Naive thymus-derived CD4-positive, alpha-beta T cell (primary cell): ENCODE data around the gene PLBD2. TPM values are rescaled to one million over a fixed set of nuclear protein-coding genes. Genes with fewer than 3 reads are reported as not detected.

Experiments
- ATAC-seq: fragments of 150-1000 bp; cut with Tn5 transposase; 2 replicates; pipeline ENCODE4 v1.10.0; 2021; ENCODE audit warnings: mild to moderate bottlenecking, moderate library complexity
- CTCF ChIA-PET: fragments of 350-600 bp; sonication (Branson Sonifier 250); formaldehyde crosslinking; loops from one replicate; lab custom pipeline; 2021; ENCODE audit warnings: antibody characterized with exemption; lab: Charles Lee
- POLR2A ChIA-PET: fragments of 350-600 bp; sonication (Branson Sonifier 250); formaldehyde crosslinking; loops from one replicate; lab custom pipeline; 2021; ENCODE audit warnings: antibody characterized with exemption, inconsistent platforms; lab: Charles Lee
- DNase-seq, 9 donors: peaks; one replicate each; pipeline versions ENCODE4 v3.0.0 to v3.0.0-alpha.2; 2020 to 2022; ENCODE audit warnings: mixed read lengths in 1 of 9
- H3K27ac ChIP-seq: one replicate; pipeline ENCODE4 v1.7.0; 2013; ENCODE audit warnings: mild to moderate bottlenecking, low read depth, low read length, moderate library complexity
- H3K27me3 ChIP-seq, 2 donors: one replicate each; pipeline ENCODE4 v1.7.0; 2013; ENCODE audit warnings: low read length in 2 of 2, mild to moderate bottlenecking in 2 of 2, moderate library complexity in 2 of 2; ENCODE audit not compliant: control insufficient read depth in 2 of 2, insufficient read depth in 2 of 2
- H3K36me3 ChIP-seq, 3 experiments: 1 replicate in 2 of 3; 2 replicates in 1 of 3; pipeline ENCODE4 v1.7.0; 2013; ENCODE audit warnings: low read length in 3 of 3, mild to moderate bottlenecking in 3 of 3, moderate library complexity in 1 of 3; ENCODE audit not compliant: insufficient read depth in 3 of 3, control insufficient read depth in 2 of 3
- H3K4me1 ChIP-seq, 2 donors: one replicate each; pipeline ENCODE4 v1.7.0; 2013; ENCODE audit warnings: low read length in 2 of 2, mild to moderate bottlenecking in 2 of 2, moderate library complexity in 1 of 2; ENCODE audit not compliant: control insufficient read depth in 2 of 2, insufficient read depth in 2 of 2
- H3K4me3 ChIP-seq: 2 replicates; pipeline ENCODE4 v1.7.0; 2013; ENCODE audit warnings: mild to moderate bottlenecking, low read length
- H3K9me3 ChIP-seq, 3 experiments: 1 replicate in 2 of 3; 2 replicates in 1 of 3; pipeline ENCODE4 v1.7.0; 2013; ENCODE audit warnings: low read length in 3 of 3; ENCODE audit not compliant: control insufficient read depth in 2 of 3
- H3K27ac Mint-ChIP-seq, 9 donors: one replicate each; pipeline ENCODE4 v1.8.0; 2020 to 2022; ENCODE audit warnings: mixed read lengths in 9 of 9, mild to moderate bottlenecking in 8 of 9, moderate library complexity in 5 of 9, inconsistent platforms in 2 of 9
- H3K27me3 Mint-ChIP-seq, 5 donors: one replicate each; pipeline ENCODE4 v1.8.0; 2021 to 2022; ENCODE audit warnings: mixed read lengths in 5 of 5, mild to moderate bottlenecking in 1 of 5
- H3K36me3 Mint-ChIP-seq, 5 donors: one replicate each; pipeline ENCODE4 v1.8.0; 2020 to 2022; ENCODE audit warnings: mixed read lengths in 5 of 5, mild to moderate bottlenecking in 3 of 5, inconsistent platforms in 1 of 5
- H3K4me1 Mint-ChIP-seq, 7 donors: one replicate each; pipeline ENCODE4 v1.8.0; 2020 to 2022; ENCODE audit warnings: mixed read lengths in 7 of 7, mild to moderate bottlenecking in 3 of 7, inconsistent platforms in 1 of 7
- H3K4me3 Mint-ChIP-seq, 10 donors: one replicate each; pipeline ENCODE4 v1.8.0; 2020 to 2022; ENCODE audit warnings: mild to moderate bottlenecking in 10 of 10, mixed read lengths in 10 of 10, moderate library complexity in 6 of 10, inconsistent platforms in 2 of 10
- H3K9me3 Mint-ChIP-seq, 11 donors: one replicate each; pipeline ENCODE4 v1.8.0; 2020 to 2022; ENCODE audit warnings: mixed read lengths in 11 of 11, mild to moderate bottlenecking in 4 of 11, inconsistent platforms in 1 of 11, moderate library complexity in 1 of 11
- intact Hi-C, 2 donors: fragments of 100-400 bp; cut with micrococcal nuclease; formaldehyde crosslinking; loops; one replicate each; pipeline ENCODE4 v1.15.1; 2023
- polyA plus RNA-seq, 2 donors: library from polyadenylated mRNA; unstranded; fragments of 300-500 nt; fragmentation: Illumina TruSeq; gene quantifications; one replicate each; pipeline ENCODE4 v1.2.3, GENCODE V29; 2021
- total RNA-seq, 6 experiments: library from RNA in 5 of 6; stranded (reverse) in 5 of 6; gene quantifications; 1 replicate in 5 of 6; 2 replicates in 1 of 6; pipeline ENCODE4 v1.2.3 and lab custom pipeline; 2021 to 2026

Gene PLBD2
- total and polyA plus RNA-seq, 7 experiments from 2014 or later: 7.8 to 25.4 (median 13.3) TPM

DNA sequence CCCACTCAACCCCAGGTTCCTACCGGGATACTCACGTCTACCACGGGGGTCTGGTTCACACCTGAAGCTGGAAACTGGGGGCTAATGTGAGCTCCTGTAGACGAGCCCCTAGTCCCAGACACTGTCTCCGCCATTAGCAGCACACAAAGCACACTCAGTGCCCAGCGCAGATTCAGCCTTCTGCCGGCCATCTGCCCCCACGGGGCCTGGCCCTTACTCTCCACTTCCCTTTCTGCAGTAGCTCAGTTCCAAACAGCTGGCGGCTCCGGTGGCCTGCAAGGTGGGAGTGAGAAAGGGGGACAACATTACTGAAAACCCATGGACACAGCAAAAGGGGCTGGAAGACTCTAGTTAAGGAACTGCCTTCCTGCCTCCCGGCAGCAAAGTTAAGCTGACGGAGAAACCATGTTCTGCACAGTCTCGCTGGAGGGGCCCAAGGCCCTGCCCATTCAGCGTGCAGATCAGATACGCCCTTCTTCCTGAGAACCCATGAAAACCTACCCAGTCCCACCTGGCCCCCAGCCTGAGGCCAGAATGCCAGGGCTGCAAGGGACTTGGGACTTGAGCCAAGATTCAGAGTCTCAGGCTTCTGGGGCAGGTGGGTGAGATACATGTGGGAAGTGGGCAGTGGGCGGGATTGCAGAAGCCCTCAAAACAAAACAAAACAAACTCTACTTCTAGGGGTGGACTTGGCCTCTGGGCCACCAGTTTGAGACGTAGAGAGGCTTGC lies 25.5 kb upstream of the PLBD2 start:
- no peaks in the 10 kb centered on the region for H3K27me3 Mint-ChIP-seq
- ChIA-PET POLR2A (interaction anchor here (0.6 to 1.1 kb wide), 5 partner anchors 13 to 125 kb away, joined by 3 to 4 read pairs (median 3); no protein-coding TSS in a partner anchor), CTCF (no interaction called here)
- peaks cover 12 to 40% (median 24%) of the 10 kb centered on the region in 5 donors for H3K36me3 Mint-ChIP-seq
- peak overlapping the region in 8 of 9 donors; percentile 1 to 95 (median 72) for H3K27ac Mint-ChIP-seq
- no peak for ATAC-seq
- peak overlapping the region; percentile 45 to 100 (median 96) for H3K4me3 Mint-ChIP-seq
- H3K4me3 ChIP-seq: peak overlapping the region; percentile 86
- peaks cover 0 to 45% (median 7%) of the 10 kb centered on the region in 3 experiments for H3K36me3 ChIP-seq
- no peaks in the 10 kb centered on the region for H3K27me3 ChIP-seq
- H3K4me1 ChIP-seq: peaks cover 14 to 20% of the 10 kb centered on the region in 2 donors
- intact Hi-C loops: loop anchor here (5.0 to 10.0 kb wide), 5 partner anchors 89 to 632 kb away; partner anchors contain the start of genes DTX1 (in 1 of the 2), RBM19 (in 1 of the 2) and SDSL (in 1 of the 2)
- peaks cover 28 to 60% (median 51%) of the 10 kb centered on the region in 7 donors for H3K4me1 Mint-ChIP-seq
- peak overlapping the region; percentile 76 for H3K27ac ChIP-seq
- DNase-seq: no peak
- H3K9me3 Mint-ChIP-seq: peaks cover 0 to 2% (median 0%) of the 10 kb centered on the region in 11 donors
- H3K9me3 ChIP-seq: no peaks in the 10 kb centered on the region

DNA sequence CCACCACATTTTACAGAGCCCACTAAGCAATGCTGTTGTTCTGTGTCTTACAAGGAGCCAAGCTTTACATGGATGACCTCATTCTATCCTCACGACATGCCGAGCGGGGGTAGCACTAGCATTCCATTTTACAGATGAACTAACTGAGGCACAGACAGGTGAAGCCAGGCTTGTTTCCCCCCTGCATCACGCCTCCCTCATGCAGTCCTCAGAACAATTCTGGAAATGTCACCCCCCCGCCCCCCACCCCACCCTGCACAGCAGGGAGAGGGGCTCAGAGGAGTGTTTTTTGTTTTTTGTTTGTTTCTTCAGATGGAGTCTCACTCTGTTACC lies 25.0 kb upstream of the PLBD2 start:
- CTCF ChIA-PET: no interaction called here
- POLR2A ChIA-PET: no interaction called here
- peak overlapping the region in 8 of 9 donors; percentile 1 to 96 (median 90) for H3K27ac Mint-ChIP-seq

DNA sequence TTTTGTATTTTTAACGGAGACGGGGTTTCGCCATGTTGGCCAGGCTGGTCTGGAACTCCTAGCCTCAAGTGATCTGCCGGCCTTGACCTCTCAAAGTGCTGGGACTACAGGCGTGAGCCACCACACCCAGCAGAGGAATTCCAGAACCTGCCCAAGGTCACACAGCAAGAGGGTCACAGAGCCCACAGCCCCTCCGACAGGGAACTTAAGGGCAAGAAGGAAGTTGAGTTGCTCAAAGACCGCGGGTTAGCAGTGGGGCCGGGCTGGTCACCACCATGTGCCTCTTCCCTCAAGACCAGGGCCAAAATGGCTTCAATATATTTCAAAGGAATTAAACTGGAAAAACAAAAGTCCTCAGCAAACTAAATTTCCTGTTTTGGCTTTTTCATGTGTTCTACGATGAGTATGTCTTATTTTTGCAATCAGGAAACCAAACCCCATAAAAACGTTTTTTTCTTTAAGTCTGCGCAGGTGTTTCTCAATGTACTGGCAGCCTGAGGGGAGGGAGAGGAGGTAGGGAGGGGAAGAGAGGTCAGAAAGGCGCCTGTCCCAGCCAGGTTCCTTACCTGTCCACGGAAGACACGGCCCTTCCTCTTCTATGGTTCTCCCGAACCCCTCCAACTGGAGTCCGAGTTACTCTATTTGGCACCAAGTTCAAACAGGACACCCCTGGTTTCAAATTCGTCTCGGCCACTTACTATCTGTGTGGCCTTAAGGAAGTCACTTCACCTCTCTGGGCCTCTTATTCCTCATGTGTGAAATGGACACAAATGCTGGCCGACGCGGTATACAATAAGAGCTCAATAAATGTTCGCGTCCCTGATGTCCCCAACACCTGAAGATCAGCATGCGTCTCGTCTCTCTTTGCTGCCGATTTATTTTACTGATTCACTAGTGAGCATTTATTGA lies 24.3 kb upstream of the PLBD2 start:
- ATAC-seq (peak; percentile 28), DNase-seq (peak in 7 of 9 donors; percentile 36 to 63 (median 56))
- Histone ChIP-seq H3K27ac (peak overlapping the region; percentile 76), H3K27me3 (no peaks in the 10 kb centered on the region), H3K4me3 (peak overlapping the region; percentile 86), H3K9me3 (no peaks in the 10 kb centered on the region), H3K4me1 (peaks cover 14 to 20% of the 10 kb centered on the region in 2 donors), H3K36me3 (peaks cover 0 to 40% (median 4%) of the 10 kb centered on the region in 3 experiments)
- CTCF ChIA-PET: no interaction called here
- H3K36me3 Mint-ChIP-seq: peaks cover 12 to 32% (median 18%) of the 10 kb centered on the region in 5 donors
- POLR2A ChIA-PET: interaction anchor here (0.9 to 2.3 kb wide), 9 partner anchors 10 to 356 kb away, joined by 3 to 20 read pairs (median 3); partner anchors contain the start of genes DDX54, OAS2 and PLBD2
- intact Hi-C loops: loop anchor here (2.0 to 10.0 kb wide), 7 partner anchors 73 to 631 kb away; partner anchors contain the start of genes DDX54 (in 1 of the 2), DTX1 (in 1 of the 2), RBM19 (in 1 of the 2) and RITA1 (in 1 of the 2)
- H3K4me3 Mint-ChIP-seq: peak overlapping the region; percentile 92 to 100 (median 98)
- H3K27me3 Mint-ChIP-seq: no peaks in the 10 kb centered on the region
- H3K27ac Mint-ChIP-seq: peak overlapping the region; percentile 88 to 96 (median 91)
- peaks cover 25 to 49% (median 41%) of the 10 kb centered on the region in 7 donors for H3K4me1 Mint-ChIP-seq
- peaks cover 0 to 2% (median 0%) of the 10 kb centered on the region in 11 donors for H3K9me3 Mint-ChIP-seq

More for the DNA sequence above, 25.0 kb upstream of the PLBD2 start:
- peaks cover 0 to 45% (median 7%) of the 10 kb centered on the region in 3 experiments for H3K36me3 ChIP-seq
- Mint-ChIP-seq H3K4me1 (peaks cover 26 to 56% (median 47%) of the 10 kb centered on the region in 7 donors), H3K9me3 (peaks cover 0 to 2% (median 0%) of the 10 kb centered on the region in 11 donors), H3K4me3 (peak overlapping the region; percentile 92 to 100 (median 98)), H3K36me3 (peaks cover 12 to 37% (median 22%) of the 10 kb centered on the region in 5 donors), H3K27me3 (no peaks in the 10 kb centered on the region)
- no peaks in the 10 kb centered on the region for H3K9me3 ChIP-seq
- H3K4me1 ChIP-seq: peaks cover 14 to 20% of the 10 kb centered on the region in 2 donors
- intact Hi-C loops: loop anchor here (5.0 to 10.0 kb wide), 5 partner anchors 89 to 631 kb away; partner anchors contain the start of genes DTX1 (in 1 of the 2), RBM19 (in 1 of the 2) and SDSL (in 1 of the 2)
- H3K27ac ChIP-seq: peak overlapping the region; percentile 76
- ATAC-seq (no peak), DNase-seq (no peak)
- peak overlapping the region; percentile 86 for H3K4me3 ChIP-seq
- no peaks in the 10 kb centered on the region for H3K27me3 ChIP-seq

DNA sequence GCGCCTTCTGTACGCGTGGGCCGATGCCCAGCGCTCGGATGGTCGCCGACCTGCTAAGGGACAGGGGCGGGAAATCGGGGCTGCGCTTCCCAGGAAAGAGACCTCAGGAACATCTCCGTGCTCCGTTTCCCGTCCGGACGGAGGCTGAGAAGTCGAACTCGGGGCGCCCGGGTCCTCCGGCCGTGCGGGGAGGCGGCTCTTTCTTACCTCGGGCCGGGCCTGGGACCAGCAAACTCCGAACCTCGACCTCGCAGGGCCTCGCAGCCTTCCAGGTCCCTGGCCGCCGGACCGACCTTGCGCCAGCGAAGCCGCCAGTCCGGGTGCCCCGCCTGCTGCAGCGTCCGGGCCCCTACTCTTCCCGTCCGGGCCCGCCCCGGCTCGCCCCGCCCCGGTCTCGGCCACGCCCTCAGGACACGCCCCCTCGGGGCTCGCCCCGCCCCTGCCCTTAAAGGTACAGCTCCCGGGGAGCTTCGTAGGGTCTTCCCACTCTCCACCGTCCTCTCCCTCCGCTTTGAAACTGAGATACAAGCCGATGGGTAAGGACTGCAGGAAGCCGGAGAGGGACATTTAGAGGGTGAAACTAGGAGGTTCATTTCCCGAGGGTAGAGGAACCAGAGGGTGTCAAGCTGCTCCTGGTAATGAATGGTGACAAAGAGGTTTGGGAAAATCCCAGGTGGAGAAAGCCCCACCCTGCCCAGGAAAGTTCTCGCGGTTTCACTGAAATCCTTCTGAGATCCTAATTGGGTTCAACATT lies 23.4 kb upstream of the PLBD2 start, which contains the start of gene SLC8B1:
SLC8B1 (minus strand) TSS at position 324 of the 754 bp plus-strand sequence. CDS start 2,231 bp downstream, outside the sequence.
- intact Hi-C loops: loop anchor here (1.0 to 10.0 kb wide), 12 partner anchors 23 to 630 kb away; partner anchors contain the start of genes PLBD2 (in 2 of the 2), TPCN1 (in 2 of the 2), DDX54 (in 1 of the 2) and DTX1 (in 1 of the 2)
- peaks cover 0 to 2% (median 0%) of the 10 kb centered on the region in 11 donors for H3K9me3 Mint-ChIP-seq
- Histone ChIP-seq H3K9me3 (no peaks in the 10 kb centered on the region), H3K4me1 (peaks cover 14 to 18% of the 10 kb centered on the region in 2 donors), H3K27me3 (no peaks in the 10 kb centered on the region), H3K27ac (peak within 1 kb of the TSS; percentile 76), H3K36me3 (peaks cover 0 to 31% (median 1%) of the 10 kb centered on the region in 3 experiments), H3K4me3 (peak within 1 kb of the TSS; percentile 86)
- peaks cover 12 to 23% (median 14%) of the 10 kb centered on the region in 5 donors for H3K36me3 Mint-ChIP-seq
- DNase-seq: peak; percentile 68 to 96 (median 80)
- no peaks in the 10 kb centered on the region for H3K27me3 Mint-ChIP-seq
- H3K27ac Mint-ChIP-seq: peak within 1 kb of the TSS; percentile 88 to 96 (median 91)
- H3K4me3 Mint-ChIP-seq: peak within 1 kb of the TSS; percentile 92 to 100 (median 98)
- CTCF ChIA-PET: no interaction called here
- peak; percentile 100 for ATAC-seq
- POLR2A ChIA-PET: interaction anchor here (0.7 to 2.3 kb wide), 12 partner anchors 9 to 432 kb away, joined by 3 to 20 read pairs (median 3); partner anchors contain the start of genes DDX54, OAS2 and PLBD2
- H3K4me1 Mint-ChIP-seq: peaks cover 19 to 40% (median 34%) of the 10 kb centered on the region in 7 donors

DNA sequence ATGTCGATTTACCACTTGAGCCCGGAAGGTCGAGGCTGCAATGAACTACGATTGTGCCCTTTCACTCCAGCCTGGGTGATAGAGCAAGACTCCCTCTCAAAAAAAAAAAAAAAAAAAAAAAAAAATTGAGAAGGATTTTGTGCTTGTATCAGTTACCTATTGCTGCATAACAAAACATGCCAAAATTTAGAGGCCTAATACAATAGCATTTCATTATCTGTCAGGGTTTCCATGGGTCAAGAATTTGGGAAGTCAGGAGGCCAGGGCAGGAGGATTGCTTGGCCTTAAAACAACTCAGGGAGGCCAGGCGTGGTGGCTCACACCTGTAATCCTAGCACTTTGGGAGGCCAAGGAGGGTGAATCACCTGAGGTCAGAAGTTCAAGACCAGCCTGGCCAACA lies 18.8 kb upstream of the PLBD2 start:
- Histone ChIP-seq H3K27ac (no peak overlapping the region), H3K4me3 (no peak overlapping the region), H3K4me1 (peaks cover 0 to 6% of the 10 kb centered on the region in 2 donors), H3K9me3 (no peaks in the 10 kb centered on the region), H3K27me3 (no peaks in the 10 kb centered on the region), H3K36me3 (peaks cover 0 to 4% (median 0%) of the 10 kb centered on the region in 3 experiments)
- ChIA-PET CTCF (no interaction called here), POLR2A (no interaction called here)
- no peak overlapping the region for H3K4me3 Mint-ChIP-seq
- no peaks in the 10 kb centered on the region for H3K9me3 Mint-ChIP-seq
- H3K4me1 Mint-ChIP-seq: peaks cover 0 to 10% (median 4%) of the 10 kb centered on the region in 7 donors
- H3K36me3 Mint-ChIP-seq: no peaks in the 10 kb centered on the region
- ATAC-seq: no peak
- intact Hi-C loops: loop anchor here (10.0 kb wide), 3 partner anchors 255 to 625 kb away; partner anchors contain the start of genes DTX1 (in 1 of the 2) and RBM19 (in 1 of the 2)
- H3K27me3 Mint-ChIP-seq: peaks cover 0 to 6% (median 0%) of the 10 kb centered on the region in 5 donors
- DNase-seq: no peak
- H3K27ac Mint-ChIP-seq: no peak overlapping the region
